Activated effector memory CD4-positive, alpha-beta T cell treated with anti-CD3 and anti-CD28 coated beads, Interleukin-2, amount 50 U/mL, for 16 hours (primary cell): ENCODE results near the gene NCOA7.
A peak's percentile ranks its signal among the peaks of the same experiment; 100 is the strongest.
"Not testable (repeated sequence)": the region's sequence is repeated elsewhere in the genome, so short reads cannot be mapped to it uniquely, and the experiment has no call there.

Source experiments
- DNase-seq: peaks from one replicate; pipeline ENCODE4 v3.0.0-alpha.2; 2020

NCOA7 gene

DNA sequence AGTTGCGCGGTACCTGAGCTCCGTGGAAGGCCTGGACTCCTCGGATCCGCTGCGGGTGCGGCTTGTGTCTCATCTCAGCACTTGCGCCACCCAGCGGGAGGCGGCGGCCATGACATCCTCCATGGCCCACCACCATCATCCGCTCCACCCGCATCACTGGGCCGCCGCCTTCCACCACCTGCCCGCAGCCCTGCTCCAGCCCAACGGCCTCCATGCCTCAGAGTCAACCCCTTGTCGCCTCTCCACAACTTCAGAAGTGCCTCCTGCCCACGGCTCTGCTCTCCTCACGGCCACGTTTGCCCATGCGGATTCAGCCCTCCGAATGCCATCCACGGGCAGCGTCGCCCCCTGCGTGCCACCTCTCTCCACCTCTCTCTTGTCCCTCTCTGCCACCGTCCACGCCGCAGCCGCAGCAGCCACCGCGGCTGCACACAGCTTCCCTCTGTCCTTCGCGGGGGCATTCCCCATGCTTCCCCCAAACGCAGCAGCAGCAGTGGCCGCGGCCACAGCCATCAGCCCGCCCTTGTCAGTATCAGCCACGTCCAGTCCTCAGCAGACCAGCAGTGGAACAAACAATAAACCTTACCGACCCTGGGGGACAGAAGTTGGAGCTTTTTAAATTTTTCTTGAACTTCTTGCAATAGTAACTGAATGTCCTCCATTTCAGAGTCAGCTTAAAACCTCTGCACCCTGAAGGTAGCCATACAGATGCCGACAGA is 31.4 kb upstream of the NCOA7 start:
- no peak for DNase-seq

DNA sequence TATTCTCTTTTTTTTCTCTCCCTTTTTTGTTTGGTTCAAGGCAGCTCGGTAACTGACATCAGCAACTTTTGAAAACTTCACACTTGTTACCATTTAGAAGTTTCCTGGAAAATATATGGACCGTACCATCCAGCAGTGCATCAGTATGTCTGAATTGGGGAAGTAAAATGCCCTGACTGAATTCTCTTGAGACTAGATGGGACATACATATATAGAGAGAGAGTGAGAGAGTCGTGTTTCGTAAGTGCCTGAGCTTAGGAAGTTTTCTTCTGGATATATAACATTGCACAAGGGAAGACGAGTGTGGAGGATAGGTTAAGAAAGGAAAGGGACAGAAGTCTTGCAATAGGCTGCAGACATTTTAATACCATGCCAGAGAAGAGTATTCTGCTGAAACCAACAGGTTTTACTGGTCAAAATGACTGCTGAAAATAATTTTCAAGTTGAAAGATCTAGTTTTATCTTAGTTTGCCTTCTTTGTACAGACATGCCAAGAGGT is 30.8 kb upstream of the NCOA7 start:
- DNase-seq = no peak

GRCh38 chr6:125764121-125764671 is 26.6 kb upstream of the NCOA7 start:
- no peak for DNase-seq

DNA sequence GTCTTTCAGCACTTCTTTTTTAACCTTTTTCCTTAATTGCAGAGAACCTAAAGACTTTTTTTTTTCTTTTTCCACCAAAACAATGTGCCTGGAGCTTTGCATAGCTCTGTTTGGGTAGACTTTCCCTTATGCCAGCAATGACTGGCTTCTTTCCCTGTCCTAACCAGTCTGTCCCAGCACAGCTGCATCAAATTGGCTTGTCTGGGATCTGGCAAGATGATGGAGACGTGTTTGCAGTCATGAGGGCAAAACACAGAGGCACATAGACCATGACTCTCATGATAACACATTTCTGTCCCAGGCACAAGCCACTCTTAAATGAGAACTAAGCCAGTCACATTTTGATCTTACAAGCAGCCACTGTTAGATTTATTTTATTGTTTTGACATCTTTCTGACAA is 24.8 kb upstream of the NCOA7 start:
- DNase-seq = no peak

GRCh38 chr6:125766641-125767040 is 24.1 kb upstream of the NCOA7 start:
- no peak for DNase-seq

DNA sequence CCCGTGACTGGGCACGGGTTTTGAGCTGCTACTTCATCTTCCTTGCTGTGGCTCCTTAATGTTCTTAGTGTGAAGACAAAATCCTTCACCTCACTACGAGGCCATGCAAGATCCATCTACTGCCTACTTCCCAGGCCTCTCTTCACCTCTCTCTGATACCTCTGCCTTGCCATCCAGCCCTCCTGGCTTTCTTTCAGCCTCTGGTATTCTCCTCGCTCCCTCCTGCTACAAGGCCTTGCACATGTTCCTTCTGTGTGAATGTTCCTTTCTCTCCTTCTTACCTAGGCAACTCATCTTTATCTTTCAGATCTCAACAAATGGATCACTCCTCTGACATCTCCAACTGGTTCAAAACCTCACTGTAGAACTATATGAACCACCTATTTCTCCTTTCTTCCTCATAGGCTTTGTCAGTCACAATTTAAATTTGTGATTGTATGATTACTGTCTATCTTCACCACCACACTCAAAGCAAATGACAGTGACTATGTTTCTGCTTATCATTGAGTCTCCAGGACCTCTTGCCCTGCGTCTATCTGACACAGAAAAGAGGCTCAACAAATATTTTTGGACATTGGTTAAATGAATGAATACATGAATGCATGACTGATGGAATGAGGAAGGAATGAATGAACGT is 21.5 kb upstream of the NCOA7 start:
- DNase-seq = no peak

DNA sequence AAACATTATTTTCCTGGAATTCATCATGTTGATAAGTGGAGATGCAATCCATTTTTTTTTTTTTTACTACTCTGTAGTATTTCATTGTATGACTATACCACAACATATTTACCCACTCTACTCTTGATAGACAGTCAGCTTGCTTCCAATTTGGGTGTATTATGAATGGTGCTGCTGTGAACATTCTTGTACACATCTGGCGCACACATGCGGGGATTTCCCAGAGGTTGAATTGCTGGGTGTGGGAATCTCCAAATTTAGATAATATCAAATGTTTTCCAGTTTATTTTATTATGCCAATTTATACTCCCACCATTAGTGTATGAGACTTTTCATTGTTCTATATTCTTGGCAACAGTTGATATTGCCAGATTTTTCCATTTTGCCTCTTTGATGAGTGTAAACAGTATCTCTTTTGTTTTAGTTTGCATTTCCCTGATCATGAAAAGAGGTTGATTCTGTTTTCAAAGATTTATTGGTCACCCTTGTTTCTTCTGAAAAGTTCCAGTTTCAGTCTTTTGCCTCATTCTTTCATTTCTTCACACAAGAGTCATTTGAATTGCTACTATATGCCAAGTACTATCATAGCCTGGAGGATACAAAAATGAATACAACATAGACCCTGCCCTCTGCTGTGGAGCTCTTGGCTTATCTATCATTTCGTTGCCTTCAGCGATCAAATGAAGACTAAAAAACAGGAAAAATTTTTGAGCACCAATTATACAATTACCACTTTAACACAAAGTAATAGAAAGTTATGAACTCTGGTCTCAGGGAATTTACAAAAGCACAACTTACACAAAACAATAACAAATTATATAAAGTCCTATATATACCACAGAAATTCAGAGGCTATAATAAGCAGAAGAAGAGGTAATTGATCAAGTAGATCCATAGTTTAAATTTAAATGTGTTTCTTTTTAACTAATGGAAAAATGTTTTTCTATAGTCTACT is 17.1 kb upstream of the NCOA7 start:
- no peak for DNase-seq

DNA sequence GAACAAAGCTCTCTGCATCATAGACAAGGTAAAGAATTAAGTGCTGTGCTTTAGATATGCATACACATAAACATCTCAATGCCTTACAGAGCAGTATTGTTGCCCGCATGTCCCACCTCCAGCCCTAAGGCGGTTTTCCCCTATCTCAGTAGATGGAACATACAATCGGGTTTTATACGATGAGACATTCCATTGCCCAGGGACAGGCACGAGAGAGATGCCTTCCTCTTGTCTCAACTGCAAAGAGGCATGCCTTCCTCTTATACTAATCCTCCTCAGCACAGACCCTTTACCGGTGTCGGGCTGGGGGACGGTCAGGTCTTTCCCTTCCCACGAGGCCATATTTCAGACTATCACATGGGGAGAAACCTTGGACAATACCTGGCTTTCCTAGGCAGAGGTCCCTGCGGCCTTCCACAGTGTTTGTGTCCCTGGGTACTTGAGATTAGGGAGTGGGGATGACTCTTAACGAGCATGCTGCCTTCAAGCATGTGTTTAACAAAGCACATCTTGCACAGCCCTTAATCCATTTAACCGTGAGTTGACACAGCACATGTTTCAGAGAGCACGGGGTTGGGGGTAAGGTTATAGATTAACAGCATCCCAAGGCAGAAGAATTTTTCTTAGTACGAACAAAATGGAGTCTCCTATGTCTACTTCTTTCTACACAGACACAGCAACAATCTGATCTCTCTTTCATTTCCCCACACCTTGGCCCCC is 14.5 kb upstream of the NCOA7 start:
- not testable (repeated sequence) for DNase-seq

DNA sequence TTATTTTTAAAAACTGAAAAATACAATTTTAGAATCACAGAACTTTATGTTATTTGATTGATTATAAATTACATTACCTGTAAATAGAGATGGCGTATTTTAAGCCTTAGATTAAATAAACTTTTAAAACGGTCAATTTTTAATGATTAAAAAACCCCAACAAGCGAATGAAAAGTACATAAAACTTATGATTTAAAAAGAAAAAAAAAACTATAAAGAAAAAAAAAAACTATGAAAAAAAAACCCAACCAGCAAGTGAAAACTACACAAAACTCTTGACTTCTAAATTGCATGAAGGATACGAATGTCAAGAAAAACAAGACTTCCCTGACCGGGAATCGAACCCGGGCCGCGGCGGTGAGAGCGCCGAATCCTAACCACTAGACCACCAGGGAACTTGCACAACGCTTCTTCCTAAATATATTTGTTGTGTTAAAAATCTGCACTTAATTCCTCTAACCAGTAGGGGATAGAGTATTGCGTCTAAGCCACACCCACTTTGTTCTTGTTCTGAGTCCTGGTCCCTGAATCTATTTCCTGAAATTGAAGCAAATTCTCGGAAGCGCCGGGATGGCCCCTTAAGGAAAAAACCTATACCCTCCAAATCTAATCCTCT is 10.7 kb upstream of the NCOA7 start:
- peak; percentile 94 for DNase-seq

DNA sequence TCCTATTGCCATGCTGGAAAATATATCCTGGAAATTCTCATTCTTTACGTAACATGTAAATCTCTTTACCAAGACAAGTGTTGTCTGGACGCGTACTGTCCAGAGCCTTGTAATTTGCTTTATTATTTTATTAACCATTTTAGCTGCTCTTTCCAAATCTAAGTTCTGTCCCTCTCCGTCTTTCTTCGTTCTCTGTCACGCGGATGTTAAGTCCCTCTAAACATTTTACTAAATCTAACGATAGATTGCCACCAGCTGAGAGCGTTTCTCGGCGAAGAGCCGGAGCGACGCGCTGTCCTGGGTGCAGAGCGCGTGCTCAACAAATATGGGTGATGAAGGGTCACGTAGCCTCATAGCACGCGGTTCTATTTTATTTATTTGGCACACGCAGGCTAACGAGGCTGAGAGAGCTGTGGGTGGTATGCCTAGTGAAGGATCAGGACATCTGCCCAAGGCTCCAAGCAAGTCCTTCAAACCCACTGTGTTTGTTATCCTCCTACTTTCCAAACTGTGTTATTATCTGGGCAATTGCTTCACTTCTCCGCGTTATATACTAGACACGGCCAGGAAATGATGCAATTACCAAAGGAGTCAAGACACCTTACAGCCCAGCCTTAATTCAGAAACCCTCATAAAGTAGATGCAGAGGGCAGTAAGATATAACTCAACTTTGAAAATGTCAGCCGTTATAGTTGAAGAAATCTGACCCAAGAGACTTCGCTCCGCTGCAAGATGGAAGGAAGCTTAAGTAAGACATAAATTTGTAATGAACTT is 10.0 kb upstream of the NCOA7 start:
- peak; percentile 84 for DNase-seq

DNA sequence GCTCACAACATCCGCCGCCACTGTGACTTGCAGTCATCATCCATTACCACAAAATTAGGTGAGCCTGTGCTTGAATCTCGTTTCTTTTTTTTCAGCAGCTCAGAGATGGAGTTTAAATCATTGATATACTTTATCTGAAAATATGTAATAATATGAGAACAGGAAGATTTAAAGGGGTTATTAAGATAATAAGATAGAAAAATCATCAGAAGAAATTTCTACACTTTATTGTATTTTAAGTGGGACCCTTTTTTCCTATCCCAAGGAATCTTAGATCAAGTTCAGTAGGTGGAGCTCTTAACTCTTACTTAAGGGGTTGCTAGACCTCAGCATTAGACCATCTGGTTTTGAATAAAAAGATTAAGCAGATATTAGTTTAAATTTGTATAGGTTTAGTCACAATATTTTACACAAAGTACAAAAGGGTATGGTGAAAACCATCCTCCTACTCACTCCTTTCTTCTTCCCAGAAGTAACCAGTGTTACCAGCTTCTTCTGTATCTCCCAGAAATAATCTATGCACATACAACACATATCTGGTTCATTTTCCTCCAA is 9.4 kb upstream of the NCOA7 start:
- DNase-seq = peak; percentile 80

DNA sequence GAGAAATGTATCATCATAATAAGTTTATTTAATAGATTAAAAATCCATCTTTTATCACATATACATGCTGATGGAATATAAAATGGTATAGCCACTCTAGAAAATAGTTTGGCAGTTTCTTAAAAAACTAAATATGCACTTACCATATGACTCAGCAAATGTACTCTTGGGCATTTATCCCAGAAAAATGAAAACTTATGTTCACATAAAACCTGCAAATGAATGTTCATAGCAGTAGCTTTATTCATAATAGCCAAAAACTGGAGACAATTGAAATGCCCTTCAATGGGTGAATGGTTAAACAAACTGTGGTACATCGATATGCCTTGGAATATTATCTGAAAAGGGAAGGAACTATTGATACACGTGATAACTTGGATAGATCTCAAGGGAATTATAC is 6.4 kb upstream of the NCOA7 start:
- no peak for DNase-seq

DNA sequence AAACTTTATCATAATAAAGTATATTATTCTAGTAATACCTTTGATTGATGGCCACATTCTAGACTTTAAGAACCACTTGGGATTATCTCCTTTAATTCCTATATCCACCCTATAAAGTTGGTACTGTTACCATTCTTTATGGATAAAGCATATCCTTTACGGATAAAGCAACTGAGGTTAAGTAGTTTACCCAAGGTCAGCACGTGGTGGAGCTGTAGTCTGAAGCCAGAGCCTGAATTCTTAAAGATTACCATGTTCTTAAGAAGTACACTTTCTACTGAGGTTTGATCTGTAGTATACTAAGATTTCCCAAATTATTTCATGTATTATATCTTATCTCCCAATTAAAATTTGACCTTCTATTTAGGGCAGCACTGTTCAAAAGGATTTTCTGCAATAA is 3.0 kb upstream of the NCOA7 start:
- no peak for DNase-seq

DNA sequence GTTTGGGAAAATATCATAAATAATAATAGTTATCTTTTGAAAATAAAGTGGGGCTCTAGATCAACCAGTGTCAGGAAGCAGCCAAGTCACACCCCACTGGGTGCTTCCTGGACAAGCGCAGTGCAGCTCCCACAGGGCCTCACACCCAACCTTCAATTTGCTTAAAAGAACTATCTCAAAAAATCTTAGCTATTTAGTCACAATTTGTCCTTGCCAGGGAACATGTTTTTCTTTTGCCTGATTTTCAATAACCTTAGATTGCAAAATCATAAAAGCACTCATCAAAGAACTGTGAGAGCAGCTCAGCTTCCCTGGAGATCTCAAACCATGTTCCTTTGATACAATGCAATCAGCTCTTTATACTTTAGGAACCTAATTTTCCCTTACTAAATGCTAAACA is 1.6 kb upstream of the NCOA7 start:
- DNase-seq = no peak

GRCh38 chr6:125789576-125790357 is 993 bp upstream of the NCOA7 start:
- DNase-seq = peak; percentile 77

GRCh38 chr6:125791151-125791819 is 525 bp downstream of the NCOA7 start:
- DNase-seq = peak; percentile 81

DNA sequence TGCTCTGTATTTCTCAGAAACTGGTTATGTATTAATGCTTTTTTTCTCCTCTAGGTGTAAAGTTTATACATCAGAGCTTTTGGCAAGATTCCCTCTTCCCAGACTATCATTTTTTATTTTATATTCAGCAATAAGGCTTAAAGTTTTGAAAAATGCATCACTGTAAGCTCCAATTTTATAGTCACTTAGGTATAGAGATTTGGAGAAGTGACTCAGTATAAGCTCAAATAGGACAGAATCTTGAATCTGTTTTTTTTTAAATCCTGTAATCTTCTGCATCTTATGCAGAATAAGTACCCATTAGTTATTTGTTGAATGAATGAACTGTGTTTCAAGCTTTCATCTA is 1.0 kb downstream of the NCOA7 start:
- no peak for DNase-seq

DNA sequence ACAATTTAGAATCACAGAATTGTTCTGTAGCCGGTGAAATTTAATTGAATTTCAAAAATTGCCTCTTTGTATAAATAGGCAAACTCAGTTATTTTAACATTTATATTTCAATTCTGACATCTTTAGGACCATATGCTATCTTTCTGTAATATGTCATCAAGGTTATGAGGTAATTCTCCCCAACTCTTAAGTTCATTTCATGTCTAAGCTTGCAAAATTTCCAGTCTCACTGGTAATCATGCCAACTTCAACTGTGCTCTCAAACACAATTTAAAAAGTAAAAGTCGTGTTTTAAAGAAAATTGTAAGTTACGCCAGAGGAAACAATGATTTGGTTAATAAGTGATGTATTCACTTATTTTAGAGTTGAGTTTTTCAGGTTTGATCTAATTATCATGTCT is 1.4 kb downstream of the NCOA7 start:
- DNase-seq = no peak

GRCh38 chr6:125792680-125793079 is 1.9 kb downstream of the NCOA7 start:
- no peak for DNase-seq

DNA sequence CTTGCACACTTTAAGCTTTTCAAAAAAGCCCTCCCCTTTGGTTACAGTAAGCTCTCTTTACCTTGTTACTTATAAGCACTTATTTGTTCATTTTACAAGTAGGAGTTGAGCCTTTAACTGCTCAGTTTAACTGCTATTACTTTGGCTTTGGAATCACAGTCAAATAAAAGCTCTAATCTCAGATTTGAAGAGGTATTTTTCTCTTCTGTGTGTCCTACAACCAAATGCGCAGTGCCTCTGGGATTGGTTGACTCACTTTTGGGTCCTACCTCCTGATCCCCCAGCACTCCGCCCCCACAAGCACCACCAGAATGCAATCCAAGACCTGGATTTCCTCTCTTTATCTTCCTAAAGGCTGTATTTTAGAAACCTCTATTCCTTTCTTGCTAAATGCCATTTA is 2.5 kb downstream of the NCOA7 start:
- DNase-seq = no peak
